Measurements from ENCODE around the gene IQSEC1. TPM values are rescaled to one million over a fixed set of nuclear protein-coding genes. Genes with fewer than 3 reads are reported as not detected.
A peak's percentile ranks its signal among the peaks of the same experiment; 100 is the strongest.

IQSEC1 gene
- total RNA-seq, 1 donor from 2014 or later = 211 TPM

- Mint-ChIP-seq H3K27me3 (ENCODE audit: unreplicated experiment) (peaks cover 36% of the 10 kb centered on the region), H3K9me3 (ENCODE audit: unreplicated experiment) (peaks cover 25% of the 10 kb centered on the region), H3K27ac (ENCODE audit: unreplicated experiment) (peak overlapping the region; percentile 28), H3K4me1 (ENCODE audit: low read depth, unreplicated experiment) (peaks cover 53% of the 10 kb centered on the region), H3K36me3 (ENCODE audit: unreplicated experiment) (no peaks in the 10 kb centered on the region), H3K4me3 (ENCODE audit: unreplicated experiment) (peak overlapping the region; percentile 63)
- no peak for DNase-seq
- no peak for TF ChIP-seq CTCF (IDR thresholded peaks at IDR 0.05; ENCODE audit: partially characterized antibody, unreplicated experiment)
These were observed 118.2 kb downstream of the IQSEC1 start for GRCh38 chr3:12954891-12955650.

GRCh38 chr3:12954180-12954579 lies 119.0 kb downstream of the IQSEC1 start:
- no peaks in the 10 kb centered on the region for H3K36me3 Mint-ChIP-seq (ENCODE audit: unreplicated experiment)
- H3K27me3 Mint-ChIP-seq (ENCODE audit: unreplicated experiment) = peaks cover 32% of the 10 kb centered on the region
- H3K4me3 Mint-ChIP-seq (ENCODE audit: unreplicated experiment) = peak overlapping the region; percentile 63
- H3K27ac Mint-ChIP-seq (ENCODE audit: unreplicated experiment) = peak overlapping the region; percentile 88
- H3K9me3 Mint-ChIP-seq (ENCODE audit: unreplicated experiment) = peaks cover 25% of the 10 kb centered on the region
- no peak for DNase-seq
- H3K4me1 Mint-ChIP-seq (ENCODE audit: low read depth, unreplicated experiment) = peaks cover 49% of the 10 kb centered on the region
- no peak for TF ChIP-seq CTCF (IDR thresholded peaks at IDR 0.05; ENCODE audit: partially characterized antibody, unreplicated experiment)

- TF ChIP-seq CTCF (IDR thresholded peaks at IDR 0.05; ENCODE audit: partially characterized antibody, unreplicated experiment) = no peak
- H3K36me3 Mint-ChIP-seq (ENCODE audit: unreplicated experiment) = no peaks in the 10 kb centered on the region
- H3K27ac Mint-ChIP-seq (ENCODE audit: unreplicated experiment) = peak overlapping the region; percentile 80
- DNase-seq = no peak
- H3K4me3 Mint-ChIP-seq (ENCODE audit: unreplicated experiment) = peak overlapping the region; percentile 42
- H3K27me3 Mint-ChIP-seq (ENCODE audit: unreplicated experiment) = peaks cover 31% of the 10 kb centered on the region
- H3K9me3 Mint-ChIP-seq (ENCODE audit: unreplicated experiment) = peaks cover 22% of the 10 kb centered on the region
- H3K4me1 Mint-ChIP-seq (ENCODE audit: low read depth, unreplicated experiment) = peaks cover 49% of the 10 kb centered on the region
These were observed 119.8 kb downstream of the IQSEC1 start for GRCh38 chr3:12953201-12953995.

GRCh38 chr3:12952343-12953200 lies 120.7 kb downstream of the IQSEC1 start:
- Mint-ChIP-seq H3K4me3 (ENCODE audit: unreplicated experiment) (peak overlapping the region; percentile 38), H3K4me1 (ENCODE audit: low read depth, unreplicated experiment) (peaks cover 46% of the 10 kb centered on the region), H3K27ac (ENCODE audit: unreplicated experiment) (peak overlapping the region; percentile 48), H3K27me3 (ENCODE audit: unreplicated experiment) (peaks cover 32% of the 10 kb centered on the region), H3K36me3 (ENCODE audit: unreplicated experiment) (no peaks in the 10 kb centered on the region), H3K9me3 (ENCODE audit: unreplicated experiment) (peaks cover 17% of the 10 kb centered on the region)
- TF ChIP-seq CTCF (IDR thresholded peaks at IDR 0.05; ENCODE audit: partially characterized antibody, unreplicated experiment) = no peak
- DNase-seq = no peak

Data from glutamatergic neuron (in vitro differentiated cells).